Activated T-cell treated with anti-CD3 and anti-CD28 coated beads, Interleukin-2, amount 50 U/mL, for 4 hours (primary cell): ENCODE data around the gene PIGM. TPM values are rescaled to one million over a fixed set of nuclear protein-coding genes. Genes with fewer than 3 reads are reported as not detected.

Source experiments
- ATAC-seq, 2 donors: fragments of 200-7000 bp; cut with Tn5 transposase; one replicate each; pipeline ENCODE4 v1.10.0; 2021
- DNase-seq: peaks from one replicate; pipeline ENCODE4 v3.0.0-alpha.2; 2020
- H3K27me3 Mint-ChIP-seq: one replicate; pipeline ENCODE4 v1.8.0; 2021; ENCODE audit warnings: low read depth, mixed read lengths
- H3K36me3 Mint-ChIP-seq: one replicate; pipeline ENCODE4 v1.8.0; 2022; ENCODE audit warnings: mixed read lengths; ENCODE audit not compliant: insufficient read depth
- H3K4me1 Mint-ChIP-seq: one replicate; pipeline ENCODE4 v1.8.0; 2021; ENCODE audit warnings: low read depth, mixed read lengths
- H3K4me3 Mint-ChIP-seq: one replicate; pipeline ENCODE4 v1.8.0; 2021; ENCODE audit warnings: mild to moderate bottlenecking, moderate library complexity, mixed read lengths
- H3K9me3 Mint-ChIP-seq: one replicate; pipeline ENCODE4 v1.8.0; 2021; ENCODE audit warnings: mixed read lengths
- total RNA-seq, 3 donors: library from RNA; stranded (reverse); gene quantifications; one replicate each; pipeline ENCODE4 v1.2.1, GENCODE V29; 2021

PIGM gene
- total RNA-seq, 3 donors from 2014 or later = 4.1 to 5.7 (median 4.5) TPM

GRCh38 chr1:160048335-160048734, 16.5 kb upstream of the PIGM start:
- Mint-ChIP-seq H3K36me3 (no peaks in the 10 kb centered on the region), H3K9me3 (no peaks in the 10 kb centered on the region), H3K4me1 (peaks cover 9% of the 10 kb centered on the region), H3K27me3 (peaks cover 9% of the 10 kb centered on the region), H3K4me3 (no peak overlapping the region)
- ATAC-seq (no peak), DNase-seq (no peak)

GRCh38 chr1:160047111-160047991, 15.6 kb upstream of the PIGM start:
- DNase-seq = no peak
- Mint-ChIP-seq H3K27me3 (peaks cover 5% of the 10 kb centered on the region), H3K36me3 (no peaks in the 10 kb centered on the region)

GRCh38 chr1:160046494-160047110, 14.8 kb upstream of the PIGM start:
- DNase-seq (peak; percentile 14), ATAC-seq (peak; percentile 76 to 85)
- Mint-ChIP-seq H3K36me3 (no peaks in the 10 kb centered on the region), H3K9me3 (no peaks in the 10 kb centered on the region), H3K4me3 (peak overlapping the region; percentile 71), H3K27me3 (peaks cover 2% of the 10 kb centered on the region), H3K4me1 (peaks cover 9% of the 10 kb centered on the region)

More at GRCh38 chr1:160047111-160047991, 15.6 kb upstream of the PIGM start:
- Mint-ChIP-seq H3K4me3 (peak overlapping the region; percentile 71), H3K9me3 (no peaks in the 10 kb centered on the region), H3K4me1 (peaks cover 9% of the 10 kb centered on the region)
- ATAC-seq = no peak

- no peak for ATAC-seq
- no peaks in the 10 kb centered on the region for H3K36me3 Mint-ChIP-seq
- H3K4me3 Mint-ChIP-seq = no peak overlapping the region
- DNase-seq = no peak
- H3K9me3 Mint-ChIP-seq = no peaks in the 10 kb centered on the region
- H3K27me3 Mint-ChIP-seq = peaks cover 2% of the 10 kb centered on the region
- H3K4me1 Mint-ChIP-seq = peaks cover 9% of the 10 kb centered on the region
These were observed 13.9 kb upstream of the PIGM start for GRCh38 chr1:160045653-160046052.

GRCh38 chr1:160043543-160043942, 11.8 kb upstream of the PIGM start:
- H3K9me3 Mint-ChIP-seq = no peaks in the 10 kb centered on the region
- ATAC-seq (no peak), DNase-seq (no peak)

GRCh38 chr1:160040476-160040875, 8.7 kb upstream of the PIGM start:
- no peaks in the 10 kb centered on the region for H3K4me1 Mint-ChIP-seq
- no peaks in the 10 kb centered on the region for H3K9me3 Mint-ChIP-seq
- no peak overlapping the region for H3K4me3 Mint-ChIP-seq

More at GRCh38 chr1:160043543-160043942, 11.8 kb upstream of the PIGM start:
- Mint-ChIP-seq H3K4me3 (no peak overlapping the region), H3K36me3 (no peaks in the 10 kb centered on the region), H3K27me3 (peaks cover 2% of the 10 kb centered on the region), H3K4me1 (peaks cover 9% of the 10 kb centered on the region)

GRCh38 chr1:160032165-160032820, 503 bp upstream of the PIGM start:
- ATAC-seq (no peak), DNase-seq (no peak)
- no peaks in the 10 kb centered on the region for H3K27me3 Mint-ChIP-seq
- no peaks in the 10 kb centered on the region for H3K9me3 Mint-ChIP-seq
- peak overlapping the region; percentile 98 for H3K4me3 Mint-ChIP-seq
- H3K4me1 Mint-ChIP-seq = peaks cover 35% of the 10 kb centered on the region
- peaks cover under 1% of the 10 kb centered on the region for H3K36me3 Mint-ChIP-seq

More at GRCh38 chr1:160040476-160040875, 8.7 kb upstream of the PIGM start:
- no peaks in the 10 kb centered on the region for H3K36me3 Mint-ChIP-seq
- DNase-seq = no peak
- H3K27me3 Mint-ChIP-seq = no peaks in the 10 kb centered on the region
- no peak for ATAC-seq

GRCh38 chr1:160030657-160031364, 979 bp downstream of the PIGM start:
- no peaks in the 10 kb centered on the region for H3K9me3 Mint-ChIP-seq
- ATAC-seq (peak; percentile 29 to 35), DNase-seq (no peak)
- no peaks in the 10 kb centered on the region for H3K27me3 Mint-ChIP-seq
- H3K4me3 Mint-ChIP-seq = peak overlapping the region; percentile 98
- H3K36me3 Mint-ChIP-seq = peaks cover 5% of the 10 kb centered on the region
- H3K4me1 Mint-ChIP-seq = peaks cover 38% of the 10 kb centered on the region

- Mint-ChIP-seq H3K27me3 (no peaks in the 10 kb centered on the region), H3K9me3 (no peaks in the 10 kb centered on the region), H3K36me3 (peaks cover 7% of the 10 kb centered on the region), H3K4me1 (peaks cover 38% of the 10 kb centered on the region), H3K4me3 (no peak overlapping the region)
- DNase-seq (no peak), ATAC-seq (no peak)
These were observed 3.4 kb downstream of the PIGM start for GRCh38 chr1:160028426-160028825.

GRCh38 chr1:160025314-160025713, 6.5 kb downstream of the PIGM start:
- Mint-ChIP-seq H3K4me1 (peaks cover 14% of the 10 kb centered on the region), H3K9me3 (no peaks in the 10 kb centered on the region), H3K27me3 (no peaks in the 10 kb centered on the region), H3K36me3 (peaks cover 7% of the 10 kb centered on the region), H3K4me3 (no peak overlapping the region)
- no peak for ATAC-seq
- no peak for DNase-seq

- no peak for DNase-seq
- H3K36me3 Mint-ChIP-seq = peaks cover 7% of the 10 kb centered on the region
- no peak overlapping the region for H3K4me3 Mint-ChIP-seq
These were observed 7.4 kb downstream of the PIGM start for GRCh38 chr1:160024195-160024905.

GRCh38 chr1:160022330-160023310, 9.2 kb downstream of the PIGM start:
- Mint-ChIP-seq H3K4me3 (no peak overlapping the region), H3K36me3 (peaks cover 7% of the 10 kb centered on the region), H3K4me1 (peaks cover 3% of the 10 kb centered on the region), H3K9me3 (no peaks in the 10 kb centered on the region), H3K27me3 (no peaks in the 10 kb centered on the region)
- no peak for ATAC-seq
- DNase-seq = no peak

More at GRCh38 chr1:160024195-160024905, 7.4 kb downstream of the PIGM start:
- Mint-ChIP-seq H3K4me1 (peaks cover 9% of the 10 kb centered on the region), H3K9me3 (no peaks in the 10 kb centered on the region), H3K27me3 (no peaks in the 10 kb centered on the region)
- no peak for ATAC-seq
